ENCODE data around the gene PLXDC1. TPM values are rescaled to one million over a fixed set of nuclear protein-coding genes. Genes with fewer than 3 reads are reported as not detected.

PLXDC1 gene
- total RNA-seq, 3 donors from 2014 or later, result 11.8 to 37.7 (median 23.1) TPM

GRCh38 chr17:39198186-39198566 is 46.7 kb upstream of the PLXDC1 start:
- TF ChIP-seq CTCF (IDR thresholded peaks at IDR 0.05), result no peak
- no peak for TF ChIP-seq POLR2AphosphoS5 (IDR thresholded peaks at IDR 0.05)
- no peak for TF ChIP-seq POLR2A (IDR thresholded peaks at IDR 0.05)
- Histone ChIP-seq H3K4me1 (peaks cover 12 to 18% of the 10 kb centered on the region in 2 donors), H3K27me3 (no peaks in the 10 kb centered on the region), H3K36me3 (peaks cover 5% of the 10 kb centered on the region), H3K9me3 (no peaks in the 10 kb centered on the region), H3K4me3 (peak overlapping the region in 2 of 3 donors; percentile 80 to 93), H3K27ac (peak overlapping the region; percentile 97 to 98)
- no peak for DNase-seq (ENCODE audit: low spot score in 2 of 2)
- intact Hi-C loops (cut with DNase I; ENCODE audit: low total_unique reads), result no loop called here

- Histone ChIP-seq H3K4me1 (peaks cover 12 to 18% of the 10 kb centered on the region in 2 donors), H3K9me3 (no peaks in the 10 kb centered on the region), H3K36me3 (peaks cover 3% of the 10 kb centered on the region), H3K27ac (peak within 1 kb of the TSS; percentile 97 to 98), H3K4me3 (peak within 1 kb of the TSS; percentile 80 to 93 (median 81)), H3K27me3 (no peaks in the 10 kb centered on the region)
- intact Hi-C loops (cut with DNase I; ENCODE audit: low total_unique reads), result no loop called here
- TF ChIP-seq POLR2AphosphoS5 (IDR thresholded peaks at IDR 0.05), result no peak
- no peak for TF ChIP-seq POLR2A (IDR thresholded peaks at IDR 0.05)
- no peak for TF ChIP-seq CTCF (IDR thresholded peaks at IDR 0.05)
- peak in 1 of 2 donors; percentile 65 for DNase-seq (ENCODE audit: low spot score in 2 of 2)
These were observed 46.1 kb upstream of the PLXDC1 start, which contains the start of gene CACNB1 for GRCh38 chr17:39197380-39198185. CACNB1 (minus strand) TSS chr17:39197669; CDS start chr17:39197495, 174 bp downstream.

GRCh38 chr17:39196808-39197291 is 45.4 kb upstream of the PLXDC1 start:
- TF ChIP-seq CTCF (IDR thresholded peaks at IDR 0.05) (no peak), POLR2A (IDR thresholded peaks at IDR 0.05) (no peak), POLR2AphosphoS5 (IDR thresholded peaks at IDR 0.05) (no peak)
- Histone ChIP-seq H3K4me3 (peak overlapping the region; percentile 80 to 93 (median 81)), H3K36me3 (no peaks in the 10 kb centered on the region), H3K4me1 (peaks cover 11 to 18% of the 10 kb centered on the region in 2 donors), H3K27ac (peak overlapping the region; percentile 70 to 97), H3K27me3 (no peaks in the 10 kb centered on the region), H3K9me3 (no peaks in the 10 kb centered on the region)
- intact Hi-C loops (cut with DNase I; ENCODE audit: low total_unique reads), result no loop called here
- no peak for DNase-seq (ENCODE audit: low spot score in 2 of 2)

GRCh38 chr17:39196241-39196807 is 44.9 kb upstream of the PLXDC1 start:
- intact Hi-C loops (cut with DNase I; ENCODE audit: low total_unique reads), result no loop called here
- H3K27me3 ChIP-seq, result no peaks in the 10 kb centered on the region
- no peak for TF ChIP-seq POLR2A (IDR thresholded peaks at IDR 0.05)
- TF ChIP-seq POLR2AphosphoS5 (IDR thresholded peaks at IDR 0.05), result no peak
- TF ChIP-seq CTCF (IDR thresholded peaks at IDR 0.05), result no peak
- no peaks in the 10 kb centered on the region for H3K36me3 ChIP-seq
- peaks cover 6 to 18% of the 10 kb centered on the region in 2 donors for H3K4me1 ChIP-seq
- peak overlapping the region; percentile 80 to 93 (median 81) for H3K4me3 ChIP-seq
- peak overlapping the region; percentile 70 to 97 for H3K27ac ChIP-seq
- no peaks in the 10 kb centered on the region for H3K9me3 ChIP-seq
- no peak for DNase-seq (ENCODE audit: low spot score in 2 of 2)
